ENCODE measurements around the gene SREK1IP1.

GRCh38 chr5:64790210-64790609 lies 21.7 kb upstream of the SREK1IP1 start:
- TF ChIP-seq CTCF (IDR thresholded peaks at IDR 0.05) (no peak), POLR2A (IDR thresholded peaks at IDR 0.05) (no peak)

All from esophagus squamous epithelium (tissue), 4 donors.